CD1c-positive myeloid dendritic cell (primary cell): ENCODE results near the gene CAMK2A.

Experiments
- DNase-seq: peaks from one replicate; pipeline ENCODE4 v3.0.0-alpha.2; 2016; ENCODE audit errors: extremely low spot score

Gene CAMK2A

DNA sequence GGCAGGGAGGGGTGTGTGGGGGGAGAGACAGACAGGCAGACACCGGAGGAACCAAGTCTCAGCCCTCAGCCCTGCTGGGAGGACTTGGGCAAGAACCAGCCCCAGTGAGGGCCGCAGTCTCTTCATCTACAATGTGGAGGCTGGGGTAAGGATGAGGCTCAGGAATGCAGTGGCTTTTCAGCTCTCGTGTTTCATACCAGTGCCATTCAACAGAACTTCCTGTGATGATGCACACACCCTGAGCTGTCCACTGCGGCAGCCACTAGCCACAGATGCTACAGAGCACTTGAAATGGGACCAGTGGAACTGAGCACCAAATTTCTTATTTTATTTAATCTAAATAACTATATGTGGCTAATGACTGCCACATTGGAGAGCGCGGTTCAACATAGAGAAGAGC lies 10.7 kb downstream of the CAMK2A start:
- no peak for DNase-seq

DNA sequence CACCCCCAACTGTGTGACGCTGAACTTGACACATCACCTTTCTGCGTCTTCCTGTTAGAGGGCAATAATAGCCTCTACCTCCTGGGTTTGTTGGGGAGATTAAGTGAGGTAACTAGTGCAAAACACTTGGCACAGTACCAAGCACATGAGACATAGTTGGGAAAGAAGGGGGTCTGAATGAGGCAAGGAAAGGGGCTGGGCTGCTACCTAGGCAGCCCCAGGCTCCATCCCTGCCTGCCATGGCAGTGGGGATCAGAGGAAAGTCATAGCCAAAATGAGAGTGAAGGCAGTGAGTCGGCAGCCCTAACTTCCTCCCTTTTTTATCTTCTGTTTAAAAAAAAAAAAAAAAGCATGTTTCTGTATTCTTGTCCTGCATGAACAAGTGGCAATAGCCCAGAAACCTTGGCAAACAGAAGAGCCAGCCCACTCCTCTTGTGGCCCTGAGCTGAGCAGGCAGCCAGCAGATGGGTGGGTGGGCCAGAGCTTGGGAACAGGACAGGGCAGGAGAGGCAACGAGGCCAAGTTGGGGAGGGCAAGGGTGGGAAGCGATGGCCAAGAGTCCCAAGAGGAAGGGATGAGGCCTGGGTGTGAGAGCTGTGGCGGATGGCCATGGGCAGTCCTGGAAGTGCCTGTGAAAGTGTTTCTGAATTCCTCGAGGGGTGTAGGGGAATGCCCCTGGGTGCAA lies 11.4 kb downstream of the CAMK2A start:
- no peak for DNase-seq

DNA sequence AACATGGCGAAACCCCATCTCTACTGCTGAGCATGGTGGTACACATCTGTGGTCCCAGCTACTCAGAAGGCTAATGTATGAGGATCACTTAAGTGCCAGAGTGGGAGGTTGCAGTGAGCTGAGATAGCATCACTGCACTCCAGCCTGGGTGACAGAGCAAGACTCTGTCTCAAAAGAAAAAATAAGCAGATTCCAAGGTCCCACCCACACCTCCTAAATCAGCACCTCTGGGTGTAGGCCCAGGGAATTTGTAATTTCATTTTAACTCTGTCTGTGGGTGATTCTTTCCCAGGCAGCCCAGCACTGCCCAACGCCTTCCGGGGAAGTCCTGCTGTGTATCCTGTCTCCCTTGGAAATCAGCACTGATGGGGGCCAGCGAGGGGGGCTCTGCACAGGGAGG lies 12.5 kb downstream of the CAMK2A start:
- no peak for DNase-seq

DNA sequence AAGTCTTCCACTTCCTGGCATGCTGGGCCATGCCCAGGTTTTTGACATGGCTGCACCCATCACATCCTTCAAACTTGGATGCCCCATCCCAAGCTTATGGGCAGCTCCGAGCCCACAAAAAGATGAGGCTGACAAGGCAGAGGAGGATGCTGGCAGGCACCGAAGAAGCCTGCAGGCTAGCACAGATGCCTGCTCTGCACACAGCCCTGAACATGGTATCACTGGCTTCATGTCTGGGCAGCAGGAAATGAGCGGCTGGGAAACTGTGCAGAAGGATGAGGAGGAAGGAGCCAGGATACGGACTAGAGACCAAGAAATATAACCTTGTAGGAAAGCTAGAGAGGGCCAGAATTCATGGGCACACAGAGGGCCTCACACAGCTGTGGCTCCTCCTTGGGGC lies 14.8 kb downstream of the CAMK2A start:
- no peak for DNase-seq

DNA sequence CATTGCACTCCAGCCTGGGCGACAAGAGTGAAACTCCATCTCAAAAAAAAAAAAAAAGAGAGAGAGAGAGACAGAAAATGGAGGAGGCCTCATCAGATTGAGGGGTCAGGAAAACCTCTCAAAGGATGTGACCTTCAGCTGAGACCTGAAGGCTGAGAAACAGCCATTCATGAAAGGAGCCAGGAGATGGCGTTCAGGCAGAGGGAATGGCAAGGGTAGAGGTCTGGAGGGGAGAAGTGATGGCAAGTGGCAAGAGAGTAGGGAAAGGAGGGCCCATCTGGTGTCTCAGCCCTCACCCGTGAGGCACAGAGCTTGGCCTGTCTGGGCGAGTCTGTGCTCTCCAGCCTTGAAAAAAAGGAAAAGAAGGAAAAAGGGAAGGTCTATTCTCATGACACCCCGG lies 17.0 kb downstream of the CAMK2A start:
- no peak for DNase-seq

DNA sequence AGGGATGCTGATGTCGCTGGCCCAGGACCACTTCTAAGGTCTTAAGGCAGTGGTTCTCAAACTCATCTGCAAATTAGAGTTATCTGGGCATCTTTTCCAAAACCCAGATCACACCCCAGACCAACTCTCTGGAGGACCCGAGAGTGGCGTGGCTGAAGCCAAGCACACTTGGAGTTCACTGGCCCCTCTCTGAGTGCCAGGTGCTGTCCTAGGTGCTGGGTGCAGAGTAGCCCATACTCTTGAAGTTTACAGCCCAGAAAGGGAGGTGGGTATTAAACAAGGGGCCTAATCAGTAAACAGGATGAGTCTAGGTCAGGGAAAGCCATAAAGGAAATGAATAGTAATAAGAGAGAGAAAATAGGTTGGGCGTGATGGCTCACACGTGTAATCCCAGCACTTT lies 17.6 kb downstream of the CAMK2A start:
- DNase-seq: no peak

DNA sequence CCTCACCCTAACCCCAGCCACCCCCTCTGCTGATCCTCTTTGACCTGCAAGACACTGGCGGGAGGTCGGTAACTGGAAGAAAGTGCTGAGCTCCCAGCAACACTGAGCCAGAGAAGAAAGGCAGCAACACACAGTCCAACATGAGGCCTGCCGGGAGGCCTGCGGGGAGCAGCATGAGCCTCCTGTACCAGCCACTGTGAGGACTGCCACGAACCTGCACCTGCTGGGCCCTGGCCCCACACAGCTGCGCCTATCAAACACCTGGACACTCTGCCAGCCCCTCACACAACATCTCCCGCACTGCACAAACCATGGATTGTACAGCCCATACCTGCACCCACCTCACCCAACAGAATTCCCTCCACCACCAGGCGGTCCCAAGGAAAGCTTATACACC lies 18.3 kb downstream of the CAMK2A start:
- no peak for DNase-seq

DNA sequence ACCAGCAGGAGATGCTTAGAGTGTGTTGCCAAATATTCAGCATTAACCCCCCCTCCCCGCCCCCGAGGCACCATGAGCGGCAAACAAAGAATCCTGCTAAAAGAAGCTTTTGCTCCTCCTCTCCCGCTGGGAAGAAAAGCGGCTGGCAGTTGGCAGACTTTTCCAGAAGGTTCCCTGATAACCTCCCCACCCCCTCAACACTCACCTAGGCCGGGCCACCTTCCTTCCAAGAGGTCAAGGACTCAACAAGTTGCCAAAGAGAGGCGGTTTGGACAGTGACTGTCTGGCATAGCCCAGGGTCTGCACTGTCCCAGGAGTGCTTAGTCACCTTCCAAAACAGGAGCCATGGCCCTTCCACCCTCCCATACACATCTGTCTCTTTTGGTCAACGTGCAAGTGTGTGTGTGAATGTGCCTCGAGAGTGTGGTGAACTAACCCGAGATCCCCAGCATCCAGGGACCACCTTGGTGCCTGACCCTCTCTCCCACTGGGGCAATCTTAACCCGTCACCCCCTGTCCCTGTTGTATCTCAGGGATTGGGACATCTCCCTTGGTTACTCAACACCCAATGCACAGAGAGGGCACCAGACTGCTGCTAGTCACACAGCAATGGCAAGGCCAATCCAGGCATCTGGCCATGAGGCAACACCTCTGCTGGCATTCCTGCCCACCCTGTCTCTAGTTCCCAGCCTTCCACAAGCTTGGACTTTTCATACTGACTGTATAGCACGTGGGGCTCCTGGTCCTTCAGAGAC lies 18.9 kb downstream of the CAMK2A start:
- no peak for DNase-seq

DNA sequence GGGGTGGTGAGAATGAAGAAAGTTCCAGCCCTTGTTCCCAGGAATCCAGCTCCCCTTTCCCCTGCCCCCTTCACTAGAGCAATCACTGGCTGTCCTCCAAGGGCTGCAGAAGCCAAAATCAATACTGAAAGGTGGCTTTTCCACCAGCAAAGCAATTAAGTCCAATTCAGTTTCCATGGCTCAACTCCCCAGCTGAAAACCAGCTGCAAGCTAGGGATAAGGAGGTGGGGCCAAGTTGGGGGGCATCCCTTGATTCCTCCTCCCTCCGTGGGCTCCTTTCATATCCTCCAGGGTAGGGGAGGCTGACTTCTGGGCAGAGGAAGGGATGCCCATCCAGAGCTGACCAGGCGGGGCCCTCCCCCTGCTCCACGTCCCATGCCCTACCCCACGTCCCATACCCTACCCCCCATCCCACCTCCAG lies 22.7 kb downstream of the CAMK2A start:
- no peak for DNase-seq

DNA sequence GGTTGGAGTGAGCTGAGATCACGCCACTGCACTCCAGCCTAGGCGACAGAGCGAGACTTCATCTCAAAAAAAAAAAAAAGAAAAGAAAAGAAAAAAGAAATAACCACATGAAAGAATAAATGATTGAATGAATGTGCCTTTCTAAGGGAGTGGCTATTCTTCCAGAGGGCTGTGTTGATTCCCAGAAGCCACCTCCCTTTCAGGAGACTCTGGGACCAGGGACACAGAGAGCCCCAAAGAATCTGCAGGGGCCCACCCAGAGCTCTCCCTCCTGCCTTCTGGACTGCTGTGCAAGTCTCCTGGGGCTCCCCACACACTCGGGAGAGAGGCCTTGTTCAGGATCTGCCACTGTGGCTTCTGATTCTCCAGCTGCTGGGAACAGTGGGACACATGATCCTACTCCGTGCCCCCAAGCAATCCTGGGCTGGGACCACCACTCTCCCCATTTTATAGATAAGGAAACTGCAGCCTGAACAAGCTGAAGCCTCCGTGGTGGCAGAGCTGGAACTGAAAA lies 23.6 kb downstream of the CAMK2A start:
- DNase-seq: no peak

DNA sequence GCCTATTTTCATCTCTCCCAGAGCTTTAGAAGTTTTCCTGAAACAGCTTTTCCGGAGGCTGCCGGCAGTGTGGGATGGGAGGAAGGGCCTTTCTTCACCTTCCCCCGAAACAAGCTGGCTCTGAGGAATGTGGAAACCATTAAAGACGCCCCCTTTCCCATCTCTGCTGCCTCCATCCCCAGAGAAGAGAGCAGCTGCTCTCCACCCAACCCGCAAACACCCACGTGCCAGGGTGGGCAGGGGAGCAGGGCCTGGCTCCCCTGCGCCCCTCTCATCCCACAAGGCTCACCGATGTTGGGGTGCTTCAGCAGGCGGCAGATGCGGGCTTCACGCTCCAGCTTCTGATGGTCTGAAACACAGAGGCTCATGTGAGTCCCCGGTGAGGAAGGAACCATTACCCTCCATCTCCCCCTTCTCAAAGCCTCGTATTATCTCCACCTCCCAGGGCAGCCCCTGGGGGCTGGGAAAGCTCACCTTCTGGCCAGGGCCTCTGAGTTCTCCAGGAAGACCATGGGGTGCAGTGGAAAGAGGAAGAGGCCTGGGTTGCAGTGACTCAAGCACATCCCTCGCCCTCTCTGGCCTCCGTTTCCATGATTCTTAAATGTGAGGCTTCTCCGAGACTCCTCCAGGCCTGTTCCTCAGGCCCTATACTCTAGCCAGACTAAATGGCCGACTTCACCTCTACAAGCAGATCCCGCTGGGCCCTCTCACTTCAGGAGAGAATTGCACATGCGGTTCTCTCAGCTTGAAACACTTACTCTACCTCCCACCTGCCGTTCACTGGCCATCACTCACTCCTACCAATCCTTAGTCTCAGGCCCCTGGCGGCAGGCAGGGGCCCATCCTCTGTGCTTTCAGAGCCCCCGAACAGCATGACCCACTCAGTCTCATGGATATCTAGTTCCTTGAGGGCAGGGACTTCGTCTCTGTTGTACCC lies 24.6 kb downstream of the CAMK2A start:
- DNase-seq: no peak

DNA sequence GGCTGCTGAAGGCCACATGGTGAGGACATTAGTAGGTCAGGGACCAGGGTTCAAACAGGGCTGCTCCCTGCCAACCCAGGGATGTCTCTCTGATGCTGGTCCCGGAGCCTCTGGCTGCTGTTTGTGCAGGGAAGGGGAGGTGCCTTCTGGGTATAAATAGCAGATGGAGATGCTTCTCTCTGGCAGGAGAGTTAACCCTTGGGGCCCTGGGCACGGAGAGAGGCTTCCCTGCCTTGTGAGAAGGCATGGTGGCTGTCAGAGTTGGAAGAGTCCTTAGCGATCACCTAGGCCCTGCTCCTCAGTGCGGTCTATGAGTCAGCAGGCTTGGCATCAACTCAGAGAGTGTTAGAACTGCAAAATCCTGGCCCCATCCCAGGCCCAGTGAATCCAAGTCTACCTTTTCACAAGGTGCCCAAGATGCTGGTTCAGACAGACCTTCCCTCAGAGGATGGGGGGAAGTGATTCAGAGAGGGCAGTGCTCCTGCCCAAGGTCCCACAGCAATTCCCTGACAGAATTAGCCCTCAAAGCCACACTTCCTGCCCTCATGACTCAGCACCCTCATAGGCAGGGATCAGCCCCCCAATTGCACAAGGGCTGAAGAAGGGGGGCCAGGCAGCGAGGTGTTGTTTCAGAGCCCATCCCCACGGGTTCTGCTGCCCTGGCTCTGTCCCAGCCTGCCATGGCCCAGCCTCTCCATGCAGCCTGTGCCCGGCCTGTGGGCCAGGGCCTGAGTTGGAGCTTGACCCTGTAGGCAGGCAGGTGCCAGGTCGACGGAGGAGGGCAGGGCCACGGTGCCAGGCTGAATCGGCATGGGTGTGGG lies 25.6 kb downstream of the CAMK2A start:
- DNase-seq: no peak

DNA sequence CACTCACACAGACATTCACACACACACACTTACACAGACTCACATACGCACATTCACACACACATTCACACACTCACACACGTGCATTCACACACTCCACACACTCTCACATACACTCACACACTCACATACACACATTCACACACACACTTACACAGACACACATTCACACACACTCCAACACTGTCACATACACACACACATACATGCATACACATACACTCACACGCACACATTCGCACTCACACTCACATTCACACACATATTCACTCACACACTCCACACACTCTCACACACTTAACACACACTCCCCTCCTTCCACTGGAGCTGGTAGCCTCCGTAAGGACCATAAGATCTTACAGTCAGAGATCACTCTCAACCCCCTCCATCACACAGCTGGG lies 26.2 kb downstream of the CAMK2A start:
- DNase-seq: no peak

DNA sequence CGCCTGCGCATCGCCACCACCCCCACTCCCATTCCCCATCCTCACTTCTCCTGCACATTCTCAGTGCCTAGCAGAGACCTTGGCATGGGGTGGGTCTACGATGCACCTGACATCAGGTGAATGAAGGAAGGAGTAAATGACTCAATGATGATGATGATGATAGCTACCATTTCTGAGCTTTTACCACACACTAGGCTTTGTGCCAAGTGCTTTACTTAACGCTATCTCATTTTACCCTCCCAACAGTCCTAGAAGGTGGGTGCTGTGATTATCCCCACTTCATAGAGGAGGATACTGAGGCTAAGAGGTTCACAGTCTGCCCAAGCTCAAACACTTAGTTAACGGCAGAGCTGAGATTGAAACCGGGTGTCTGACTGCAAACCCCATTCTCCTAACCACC lies 27.1 kb downstream of the CAMK2A start:
- no peak for DNase-seq

DNA sequence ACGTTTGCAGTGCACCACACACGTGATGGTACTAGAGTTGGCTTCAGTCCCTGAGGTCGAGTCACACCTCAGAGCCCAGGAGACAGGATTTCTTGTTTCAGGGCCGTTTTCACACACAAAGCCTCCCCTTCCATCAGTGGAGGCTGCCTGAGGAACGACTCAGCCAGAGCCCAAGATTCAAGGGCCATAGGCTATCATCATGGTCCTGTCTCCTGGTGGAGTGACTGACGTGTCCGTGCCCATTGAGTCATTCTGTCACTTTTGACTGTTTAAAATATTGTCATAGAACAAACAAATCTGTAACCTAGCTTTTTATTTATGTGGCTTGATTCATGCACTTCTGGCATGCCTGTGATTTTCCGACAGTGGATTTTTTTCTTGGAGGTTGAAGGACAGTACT lies 28.3 kb downstream of the CAMK2A start:
- no peak for DNase-seq

DNA sequence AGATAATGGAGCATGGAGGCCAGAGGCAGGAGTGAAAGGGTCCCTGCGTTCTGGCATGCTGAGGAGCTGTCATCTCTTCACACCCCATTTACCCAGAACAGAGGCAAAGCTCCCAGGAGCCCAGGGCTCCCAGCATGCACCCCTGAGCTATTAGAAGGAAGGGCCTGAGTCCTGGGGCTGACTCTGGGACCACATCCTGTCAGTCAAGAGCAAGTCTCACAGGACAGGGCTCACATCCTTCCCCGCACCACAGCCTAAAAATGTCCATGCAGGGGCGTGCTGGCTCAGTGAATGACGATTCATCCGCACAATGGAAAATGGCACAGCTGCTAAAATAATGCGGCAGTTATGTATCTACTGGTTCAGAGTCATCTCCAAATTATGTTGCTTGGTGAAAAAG lies 31.4 kb downstream of the CAMK2A start:
- no peak for DNase-seq

DNA sequence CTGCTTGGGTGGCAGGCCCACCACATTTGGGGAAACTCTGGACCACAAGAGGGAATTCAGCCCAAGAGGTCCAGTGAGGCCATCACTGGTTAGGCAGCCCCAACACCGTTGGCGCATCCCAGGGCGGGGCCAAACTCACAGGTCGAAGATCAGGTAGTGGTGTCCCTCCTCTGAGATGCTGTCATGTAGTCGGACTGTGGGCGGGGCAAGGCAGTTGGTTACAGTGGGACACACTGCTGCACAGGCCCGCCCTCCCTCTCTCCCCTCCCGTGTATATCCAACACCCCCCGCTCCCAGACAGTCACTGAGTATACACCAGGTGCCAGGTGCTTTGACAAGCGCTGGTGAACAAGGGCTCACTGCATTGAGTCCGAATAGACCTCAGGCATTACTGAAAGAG lies 32.1 kb downstream of the CAMK2A start:
- DNase-seq: no peak

DNA sequence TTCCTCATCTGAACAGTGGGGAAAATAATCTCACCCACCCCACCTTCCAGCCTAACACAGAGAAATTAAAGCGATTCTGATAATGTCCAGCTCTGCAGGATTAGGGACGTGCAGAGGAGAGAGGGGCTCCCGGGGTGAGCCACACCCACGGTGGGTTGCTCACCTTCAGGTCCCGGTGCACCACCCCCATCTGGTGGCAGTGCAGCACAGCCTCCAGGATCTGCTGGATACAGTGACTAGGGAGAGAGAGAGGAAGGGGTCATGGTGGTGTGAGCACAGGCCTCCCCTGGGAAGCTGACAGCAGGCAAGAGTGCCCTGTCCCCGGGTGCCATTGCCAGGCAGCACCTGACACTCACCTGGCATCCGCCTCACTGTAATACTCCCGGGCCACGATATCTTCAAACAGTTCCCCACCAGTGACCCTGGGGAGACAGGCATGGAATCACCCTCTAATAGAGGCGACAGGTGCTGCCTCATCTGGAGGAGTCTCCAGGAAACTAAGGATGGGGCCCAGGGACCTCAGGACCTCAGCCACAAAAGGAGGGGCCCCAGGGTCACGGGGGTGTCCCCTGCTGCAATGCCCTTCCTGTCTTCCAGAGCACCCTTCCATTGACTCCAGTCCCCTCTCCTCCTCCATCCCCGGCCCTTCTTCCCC lies 33.0 kb downstream of the CAMK2A start:
- no peak for DNase-seq

DNA sequence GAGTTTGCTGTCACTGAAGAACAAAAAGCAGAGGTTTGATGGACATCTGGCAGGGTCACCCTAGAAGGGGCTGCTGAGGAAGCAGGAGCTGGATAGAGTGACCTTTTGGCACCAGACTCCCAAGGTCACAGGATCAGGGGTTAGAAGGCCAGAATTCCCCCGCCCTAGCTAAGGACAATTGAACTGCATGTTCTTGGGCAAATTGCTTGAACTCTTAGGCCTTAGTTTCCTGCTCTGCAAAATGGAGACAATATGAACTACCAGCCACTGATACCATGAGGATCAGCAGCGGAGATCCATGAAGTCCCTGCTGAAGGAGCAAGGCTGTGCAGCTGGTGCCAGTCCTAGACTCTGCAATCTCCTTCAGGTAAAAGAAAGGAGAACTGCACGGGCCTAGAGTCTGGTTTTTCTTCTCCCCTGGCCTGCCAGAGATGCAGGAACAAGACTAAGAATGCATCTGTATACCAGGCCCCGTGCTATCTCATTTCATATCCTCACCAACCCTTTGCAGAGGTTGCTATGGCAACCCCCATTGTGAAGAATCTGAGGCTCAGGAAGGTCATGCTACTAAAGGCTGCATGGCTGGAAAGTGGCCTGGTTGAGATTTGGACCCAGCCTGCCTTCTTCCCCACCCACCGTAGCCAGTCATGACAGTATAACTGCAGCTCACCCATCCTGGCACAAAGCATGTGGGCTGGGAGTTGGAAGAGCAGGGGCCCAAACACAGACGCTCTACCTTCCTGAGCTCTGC lies 33.7 kb downstream of the CAMK2A start:
- no peak for DNase-seq

DNA sequence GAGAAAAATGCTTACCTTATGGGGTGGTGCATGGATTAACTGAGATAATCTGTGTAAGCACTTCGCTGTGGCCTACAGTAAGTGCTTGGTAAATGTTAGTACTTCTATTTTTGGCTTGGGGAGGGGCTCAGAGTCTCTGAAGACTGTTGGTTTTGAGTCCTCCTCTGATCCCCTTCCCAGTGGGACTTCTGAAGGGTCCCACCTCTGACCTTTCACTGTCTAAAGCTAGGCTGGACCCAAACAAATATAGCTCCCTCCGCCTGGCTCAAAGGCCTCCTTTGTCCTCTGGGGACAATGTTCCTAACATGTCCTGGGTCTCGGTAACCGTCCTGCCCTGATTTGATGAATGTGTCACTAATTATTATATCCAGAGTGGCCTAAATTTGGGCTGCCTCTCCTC lies 34.8 kb downstream of the CAMK2A start:
- DNase-seq: no peak
